Raji (cell line): Measurements from ENCODE around the gene TXNDC9.
"Not testable (repeated sequence)": the region's sequence is repeated elsewhere in the genome, so short reads cannot be mapped to it uniquely, and the experiment has no call there.

Experiments used
- POLR2A ChIP-seq: IDR thresholded peaks from 2 replicates; pipeline ENCODE4 v1.6.1; 2011; ENCODE audit warnings: low read depth, low read length, control low read depth; ENCODE audit not compliant: insufficient read depth

TXNDC9 gene

GRCh38 chr2:99337113-99338028 is 1.2 kb upstream of the TXNDC9 start, which contains the start of gene EIF5B:
Gene EIF5B, plus strand, starts transcription at chr2:99337389. Its CDS starts 166 bp downstream, at chr2:99337555.
- TF ChIP-seq POLR2A = peak; percentile 94

GRCh38 chr2:99336804-99337112 is 625 bp upstream of the TXNDC9 start:
- TF ChIP-seq POLR2A = no peak

- no peak for TF ChIP-seq POLR2A
Observed at GRCh38 chr2:99325384-99325783, 10.7 kb downstream of the TXNDC9 start.

GRCh38 chr2:99317161-99317872 is 18.8 kb downstream of the TXNDC9 start:
- no peak for TF ChIP-seq POLR2A

- TF ChIP-seq POLR2A = not testable (repeated sequence)
Observed at GRCh38 chr2:99301097-99301496, 35.0 kb downstream of the TXNDC9 start, which contains the start of gene LYG1. Gene LYG1, minus strand, starts transcription at chr2:99301197. Its CDS starts 5,527 bp downstream, at chr2:99295670.

- no peak for TF ChIP-seq POLR2A
Observed at GRCh38 chr2:99299580-99299979, 36.6 kb downstream of the TXNDC9 start.

GRCh38 chr2:99297994-99298393 is 38.1 kb downstream of the TXNDC9 start:
- no peak for TF ChIP-seq POLR2A

GRCh38 chr2:99285526-99285925 is 50.6 kb downstream of the TXNDC9 start:
- TF ChIP-seq POLR2A = no peak

GRCh38 chr2:99279969-99280695 is 56.0 kb downstream of the TXNDC9 start:
- TF ChIP-seq POLR2A = no peak

- no peak for TF ChIP-seq POLR2A
Observed at GRCh38 chr2:99278793-99279291, 57.3 kb downstream of the TXNDC9 start.

- no peak for TF ChIP-seq POLR2A
Observed at GRCh38 chr2:99275882-99276281, 60.3 kb downstream of the TXNDC9 start.
